Mammary epithelial cell (primary cell): ENCODE measurements around the gene SCUBE1.

Experiments
- EZH2 ChIP-seq: IDR thresholded peaks from 2 replicates; pipeline ENCODE4 v1.6.1; 2012; ENCODE audit warnings: low read length, inconsistent platforms, borderline replicate concordance
- TF ChIP-seq, protein P1 (sequence below), 2 donors: IDR thresholded peaks in 1 of 2; conservative IDR thresholded peaks in 1 of 2; 2 replicates each; pipeline ENCODE4 v1.5.1; 2011 to 2012; ENCODE audit warnings: inconsistent platforms in 2 of 2, low read length in 2 of 2, mild to moderate bottlenecking in 2 of 2, control low read depth in 1 of 2, low read depth in 1 of 2; ENCODE audit not compliant: insufficient read depth in 1 of 2; ENCODE audit errors: extremely low read depth in 1 of 2

DNA sequence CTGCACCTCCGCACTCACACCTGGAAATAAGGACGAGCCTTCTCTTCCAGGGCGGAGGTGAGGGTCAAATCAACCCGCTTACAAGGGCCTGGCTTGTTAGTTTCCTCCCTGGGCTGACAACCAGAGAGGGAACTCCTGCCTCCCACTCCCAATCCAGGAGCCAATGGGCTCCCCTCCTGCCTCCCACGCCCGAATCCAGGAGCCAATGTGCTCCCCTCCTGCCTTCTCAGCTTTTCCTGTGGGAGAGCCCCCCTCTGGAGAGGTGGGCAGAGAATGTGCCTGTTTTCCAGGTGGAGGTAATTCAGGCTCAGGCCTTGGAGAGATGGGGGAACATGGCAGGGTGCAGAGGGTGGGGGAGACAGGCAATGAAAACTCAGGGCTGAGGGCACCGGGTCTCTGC, 102.6 kb downstream of the SCUBE1 start:
- TF ChIP-seq, protein P1, sequence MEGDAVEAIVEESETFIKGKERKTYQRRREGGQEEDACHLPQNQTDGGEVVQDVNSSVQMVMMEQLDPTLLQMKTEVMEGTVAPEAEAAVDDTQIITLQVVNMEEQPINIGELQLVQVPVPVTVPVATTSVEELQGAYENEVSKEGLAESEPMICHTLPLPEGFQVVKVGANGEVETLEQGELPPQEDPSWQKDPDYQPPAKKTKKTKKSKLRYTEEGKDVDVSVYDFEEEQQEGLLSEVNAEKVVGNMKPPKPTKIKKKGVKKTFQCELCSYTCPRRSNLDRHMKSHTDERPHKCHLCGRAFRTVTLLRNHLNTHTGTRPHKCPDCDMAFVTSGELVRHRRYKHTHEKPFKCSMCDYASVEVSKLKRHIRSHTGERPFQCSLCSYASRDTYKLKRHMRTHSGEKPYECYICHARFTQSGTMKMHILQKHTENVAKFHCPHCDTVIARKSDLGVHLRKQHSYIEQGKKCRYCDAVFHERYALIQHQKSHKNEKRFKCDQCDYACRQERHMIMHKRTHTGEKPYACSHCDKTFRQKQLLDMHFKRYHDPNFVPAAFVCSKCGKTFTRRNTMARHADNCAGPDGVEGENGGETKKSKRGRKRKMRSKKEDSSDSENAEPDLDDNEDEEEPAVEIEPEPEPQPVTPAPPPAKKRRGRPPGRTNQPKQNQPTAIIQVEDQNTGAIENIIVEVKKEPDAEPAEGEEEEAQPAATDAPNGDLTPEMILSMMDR (conservative IDR thresholded peaks at IDR 0.05 in 1 of 2, IDR thresholded peaks at IDR 0.05 in 1 of 2; ENCODE audit: extremely low read depth in 1 of 2, insufficient read depth in 1 of 2, low read depth in 1 of 2, low read length in 2 of 2): no peak
- no peak for TF ChIP-seq EZH2
